Brain microvascular endothelial cell (primary cell): ENCODE data around the gene CFAP251.

Experiments
- DNase-seq: peaks from one replicate; pipeline ENCODE4 v3.0.0-alpha.2; 2020
- H3K27ac ChIP-seq: fragments of 250-450 bp; sonication (Bioruptor Pico); 2 replicates; pipeline ENCODE4 v1.5.1; 2020; ENCODE audit warnings: mild to moderate bottlenecking, moderate library complexity
- H3K27me3 ChIP-seq: fragments of 250-450 bp; sonication (Bioruptor Pico); replicated peaks from 2 replicates; pipeline ENCODE4 v1.5.1; 2020; ENCODE audit warnings: mild to moderate bottlenecking
- H3K36me3 ChIP-seq: fragments of 250-450 bp; sonication (Bioruptor Pico); replicated peaks from 2 replicates; pipeline ENCODE4 v1.5.1; 2020; ENCODE audit warnings: mild to moderate bottlenecking
- H3K4me3 ChIP-seq: 2 replicates; pipeline ENCODE4 v1.5.1; 2011; ENCODE audit warnings: low read depth, mild to moderate bottlenecking, control low read depth, low read length, moderate library complexity
- in situ Hi-C: cut with HindIII; loops from 2 replicates; pipeline ENCODE4 v1.10.0; 2017; ENCODE audit warnings: low sequenced_read_pairs, low pct_ligation_motif_present
- TF ChIP-seq, protein P1 (sequence below): IDR thresholded peaks from 2 replicates; pipeline ENCODE4 v1.5.1; 2011; ENCODE audit warnings: low read depth, mild to moderate bottlenecking, moderate library complexity, low read length, control low read depth, inconsistent platforms; ENCODE audit errors: missing control alignments

Gene CFAP251

DNA sequence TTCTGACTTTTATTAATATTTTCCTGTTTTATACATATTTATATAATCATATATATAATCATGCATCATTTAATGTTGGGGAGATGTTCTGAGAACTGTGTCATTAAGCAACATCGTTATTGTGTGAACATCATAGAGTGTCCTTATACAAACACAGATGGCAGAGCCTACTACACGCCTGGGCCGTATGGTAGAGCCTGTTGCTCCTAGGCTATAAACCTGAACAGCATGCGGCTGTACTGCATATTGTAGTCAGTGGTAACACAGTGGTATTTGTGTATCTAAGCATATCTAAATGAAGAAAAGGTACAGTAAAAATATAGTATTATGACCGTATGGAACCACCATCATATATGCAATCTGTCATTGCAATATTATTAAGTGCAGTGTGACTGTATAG, 58.6 kb downstream of the CFAP251 start:
- no peak for DNase-seq
- no peaks in the 10 kb centered on the region for H3K36me3 ChIP-seq
- no peak overlapping the region for H3K27ac ChIP-seq
- H3K4me3 ChIP-seq: no peak overlapping the region
- H3K27me3 ChIP-seq: no peaks in the 10 kb centered on the region
- in situ Hi-C loops: no loop called here
- TF ChIP-seq, protein P1, sequence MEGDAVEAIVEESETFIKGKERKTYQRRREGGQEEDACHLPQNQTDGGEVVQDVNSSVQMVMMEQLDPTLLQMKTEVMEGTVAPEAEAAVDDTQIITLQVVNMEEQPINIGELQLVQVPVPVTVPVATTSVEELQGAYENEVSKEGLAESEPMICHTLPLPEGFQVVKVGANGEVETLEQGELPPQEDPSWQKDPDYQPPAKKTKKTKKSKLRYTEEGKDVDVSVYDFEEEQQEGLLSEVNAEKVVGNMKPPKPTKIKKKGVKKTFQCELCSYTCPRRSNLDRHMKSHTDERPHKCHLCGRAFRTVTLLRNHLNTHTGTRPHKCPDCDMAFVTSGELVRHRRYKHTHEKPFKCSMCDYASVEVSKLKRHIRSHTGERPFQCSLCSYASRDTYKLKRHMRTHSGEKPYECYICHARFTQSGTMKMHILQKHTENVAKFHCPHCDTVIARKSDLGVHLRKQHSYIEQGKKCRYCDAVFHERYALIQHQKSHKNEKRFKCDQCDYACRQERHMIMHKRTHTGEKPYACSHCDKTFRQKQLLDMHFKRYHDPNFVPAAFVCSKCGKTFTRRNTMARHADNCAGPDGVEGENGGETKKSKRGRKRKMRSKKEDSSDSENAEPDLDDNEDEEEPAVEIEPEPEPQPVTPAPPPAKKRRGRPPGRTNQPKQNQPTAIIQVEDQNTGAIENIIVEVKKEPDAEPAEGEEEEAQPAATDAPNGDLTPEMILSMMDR: no peak

DNA sequence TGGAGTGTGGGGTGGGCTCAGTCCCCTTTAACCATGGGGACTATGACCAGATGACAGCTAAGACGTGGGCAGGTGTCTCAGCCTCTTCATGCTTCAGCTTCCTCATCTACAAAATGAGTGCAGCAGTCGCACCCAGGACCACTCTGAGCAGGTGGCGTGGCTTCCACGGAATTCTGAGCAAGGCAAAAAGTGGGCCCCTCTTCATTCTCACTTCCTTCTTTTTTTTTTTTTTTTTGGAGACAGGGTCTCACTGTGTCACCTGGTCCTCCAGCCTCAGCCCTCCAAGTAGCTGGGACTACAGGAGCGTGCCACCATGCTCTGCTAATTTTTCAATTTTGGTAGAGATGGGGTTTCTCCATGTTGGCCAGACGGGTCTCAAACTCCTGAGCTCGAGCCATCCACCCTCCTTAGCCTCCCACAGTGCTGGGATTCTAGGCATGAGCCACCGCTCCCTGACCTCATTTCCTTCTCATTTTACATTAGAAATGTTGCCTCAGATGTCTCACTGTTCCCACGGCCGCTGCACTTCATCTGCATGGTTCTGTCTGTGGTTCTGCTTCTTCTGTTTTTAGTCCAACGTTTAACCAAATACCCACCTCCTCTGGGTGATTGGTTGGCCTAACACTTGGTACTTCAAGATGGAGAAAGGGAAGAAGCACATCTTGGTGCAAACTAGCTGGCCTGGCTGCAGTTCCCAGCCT, 61.9 kb downstream of the CFAP251 start:
- peak overlapping the region; percentile 16 for H3K27ac ChIP-seq
- in situ Hi-C loops: no loop called here
- TF ChIP-seq, protein P1: no peak
- peak; percentile 74 for DNase-seq
- no peaks in the 10 kb centered on the region for H3K36me3 ChIP-seq
- H3K4me3 ChIP-seq: no peak overlapping the region
- no peaks in the 10 kb centered on the region for H3K27me3 ChIP-seq

DNA sequence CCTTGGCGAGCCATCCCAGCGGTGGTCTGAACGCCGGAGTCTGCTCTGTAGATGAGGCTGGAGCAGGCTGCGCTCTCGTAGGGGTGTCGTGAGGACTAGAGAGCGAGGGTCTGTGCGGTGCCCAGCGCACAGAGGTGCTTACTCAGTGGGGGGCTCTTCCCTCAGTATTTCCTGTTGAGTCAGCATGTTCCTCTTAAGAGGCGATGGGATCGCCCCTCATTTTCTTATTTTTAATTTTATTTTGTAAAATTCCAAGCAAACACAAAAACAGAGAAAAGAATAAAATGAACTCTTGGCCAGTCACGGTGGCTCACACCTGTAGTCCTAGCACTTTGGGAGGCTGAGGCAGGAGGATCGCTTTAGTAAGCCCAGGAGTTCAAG, 62.5 kb downstream of the CFAP251 start:
- DNase-seq: no peak
- in situ Hi-C loops: no loop called here
- Histone ChIP-seq H3K27me3 (no peaks in the 10 kb centered on the region), H3K36me3 (no peaks in the 10 kb centered on the region), H3K4me3 (no peak overlapping the region), H3K27ac (peak overlapping the region; percentile 16)
- TF ChIP-seq, protein P1: no peak

DNA sequence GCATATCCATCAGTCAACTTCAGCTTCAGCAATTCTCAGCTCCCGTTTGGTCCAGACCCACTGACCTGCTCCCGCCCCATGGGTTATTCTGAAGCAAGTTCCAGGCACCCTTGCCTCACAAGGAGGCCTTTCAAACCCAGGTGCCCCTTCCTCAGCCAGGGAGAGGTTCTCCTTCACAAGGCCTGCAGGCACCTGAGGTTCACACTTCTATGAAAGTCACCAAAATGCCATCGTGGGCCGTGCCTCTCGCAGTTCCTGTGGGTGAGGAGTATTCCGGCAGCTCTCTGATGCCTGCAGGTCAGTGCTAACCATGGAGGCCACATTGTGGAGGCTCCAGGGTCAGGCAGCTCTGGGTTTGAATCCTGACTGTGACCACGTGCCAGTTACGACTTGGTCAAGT, 63.1 kb downstream of the CFAP251 start:
- in situ Hi-C loops: no loop called here
- Histone ChIP-seq H3K4me3 (no peak overlapping the region), H3K27me3 (no peaks in the 10 kb centered on the region), H3K36me3 (no peaks in the 10 kb centered on the region), H3K27ac (no peak overlapping the region)
- TF ChIP-seq, protein P1: no peak
- DNase-seq: no peak

DNA sequence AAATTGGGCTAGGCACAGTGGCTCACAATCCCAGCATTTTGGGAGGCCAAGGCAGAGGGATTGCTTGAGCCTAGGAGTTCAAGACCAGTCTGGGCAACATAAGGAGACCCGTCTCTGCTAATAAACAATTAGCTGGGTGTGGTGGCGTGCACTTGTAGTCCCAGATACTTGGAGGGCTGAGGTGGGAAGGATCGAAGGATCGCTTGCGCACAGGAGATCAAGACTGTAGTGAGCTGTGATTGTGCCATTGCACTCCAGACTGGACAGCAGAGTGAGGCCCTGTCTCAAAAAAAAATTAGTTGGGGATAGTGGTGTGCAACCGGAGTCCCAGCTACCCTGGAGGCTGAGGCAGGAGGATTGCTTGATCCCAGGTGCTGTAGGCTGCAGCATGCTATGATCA, 64.6 kb downstream of the CFAP251 start:
- no peak overlapping the region for H3K27ac ChIP-seq
- no peak for DNase-seq
- no peak overlapping the region for H3K4me3 ChIP-seq
- in situ Hi-C loops: no loop called here
- TF ChIP-seq, protein P1: no peak
- H3K36me3 ChIP-seq: no peaks in the 10 kb centered on the region
- H3K27me3 ChIP-seq: no peaks in the 10 kb centered on the region
